Umbilical cord (tissue), 2 donors: ENCODE results near the gene STIMATE. TPM values are rescaled to one million over a fixed set of nuclear protein-coding genes. Genes with fewer than 3 reads are reported as not detected.

Source experiments
- DNase-seq: peaks from one replicate; pipeline ENCODE4 v3.0.0-alpha.2; 2015; ENCODE audit warnings: low spot score
- total RNA-seq: library from RNA; depleted of rRNA; stranded (reverse); fragments of >200 nt; gene quantifications from one replicate; pipeline ENCODE4 v1.2.3, GENCODE V29; 2014; ENCODE audit warnings: low replicate concordance; ENCODE audit not compliant: insufficient read depth

Gene STIMATE
- total RNA-seq, 1 donor from 2014 or later: 7.2 TPM

- no peak for DNase-seq
Observed at GRCh38 chr3:52841981-52842340, 55.4 kb downstream of the STIMATE start.

- no peak for DNase-seq
Observed at GRCh38 chr3:52841211-52841980, 56.0 kb downstream of the STIMATE start.

- DNase-seq: no peak
Observed at GRCh38 chr3:52839892-52840545, 57.3 kb downstream of the STIMATE start.

- DNase-seq: no peak
Observed at GRCh38 chr3:52839268-52839575, 58.1 kb downstream of the STIMATE start.

GRCh38 chr3:52838561-52839267, 58.6 kb downstream of the STIMATE start:
- no peak for DNase-seq

GRCh38 chr3:52836986-52837385, 60.4 kb downstream of the STIMATE start:
- no peak for DNase-seq

- DNase-seq: no peak
Observed at GRCh38 chr3:52836471-52836845, 60.9 kb downstream of the STIMATE start.

GRCh38 chr3:52835766-52836470, 61.4 kb downstream of the STIMATE start:
- no peak for DNase-seq

GRCh38 chr3:52834871-52835501, 62.4 kb downstream of the STIMATE start, which contains the start of gene MUSTN1:
MUSTN1 (minus strand) TSS chr3:52835019; CDS start chr3:52834948, 71 bp downstream.
- peak; percentile 36 for DNase-seq

GRCh38 chr3:52833202-52833601, 64.1 kb downstream of the STIMATE start:
- no peak for DNase-seq

- peak; percentile 44 for DNase-seq
Observed at GRCh38 chr3:52831500-52832301, 65.6 kb downstream of the STIMATE start.

- DNase-seq: no peak
Observed at GRCh38 chr3:52830535-52831258, 66.7 kb downstream of the STIMATE start, which contains the start of gene ITIH4. ITIH4 (minus strand) TSS chr3:52830672; CDS start chr3:52830642, 30 bp downstream.

- no peak for DNase-seq
Observed at GRCh38 chr3:52829906-52830463, 67.4 kb downstream of the STIMATE start.

- DNase-seq: no peak
Observed at GRCh38 chr3:52829482-52829881, 67.9 kb downstream of the STIMATE start.

- no peak for DNase-seq
Observed at GRCh38 chr3:52827866-52828376, 69.4 kb downstream of the STIMATE start.

GRCh38 chr3:52827441-52827840, 69.9 kb downstream of the STIMATE start:
- DNase-seq: no peak

- no peak for DNase-seq
Observed at GRCh38 chr3:52824037-52824436, 73.3 kb downstream of the STIMATE start.

- DNase-seq: no peak
Observed at GRCh38 chr3:52822363-52822762, 75.0 kb downstream of the STIMATE start.

GRCh38 chr3:52820736-52821135, 76.6 kb downstream of the STIMATE start:
- no peak for DNase-seq
